ACC112 (cell line): ENCODE results near the gene EIPR1.
"Not testable (repeated sequence)": the region's sequence is repeated elsewhere in the genome, so short reads cannot be mapped to it uniquely, and the experiment has no call there.

ENCODE experiments used
- H2AFZ ChIP-seq: fragments of 200-600 bp; sonication (generic); one replicate; pipeline ENCODE4 v1.6.0; 2017; ENCODE audit warnings: antibody characterized with exemption, low read length; ENCODE audit not compliant: unreplicated experiment
- H3K27ac ChIP-seq: fragments of 200-600 bp; sonication (generic); 2 replicates; pipeline ENCODE4 v1.5.1; 2014; ENCODE audit warnings: low read depth, mild to moderate bottlenecking, antibody characterized with exemption, low read length, moderate library complexity
- H3K27me3 ChIP-seq: fragments of 200-600 bp; sonication (generic); 2 replicates; pipeline ENCODE4 v1.6.1; 2014; ENCODE audit warnings: mild to moderate bottlenecking, antibody characterized with exemption, low read length, moderate library complexity, mixed read lengths; ENCODE audit not compliant: insufficient read depth
- H3K36me3 ChIP-seq: fragments of 200-600 bp; sonication (generic); 2 replicates; pipeline ENCODE4 v1.6.1; 2016; ENCODE audit warnings: mild to moderate bottlenecking, antibody characterized with exemption, low read length, moderate library complexity, mixed read lengths; ENCODE audit not compliant: insufficient read depth
- H3K4me1 ChIP-seq: fragments of 200-600 bp; sonication (generic); one replicate; pipeline ENCODE4 v1.6.1; 2016; ENCODE audit warnings: low read length, mixed read lengths; ENCODE audit not compliant: insufficient read depth, unreplicated experiment, control insufficient read depth
- H3K4me3 ChIP-seq: fragments of 200-600 bp; sonication (generic); 2 replicates; pipeline ENCODE4 v1.5.1; 2014; ENCODE audit warnings: mild to moderate bottlenecking, low read depth, low read length
- H3K79me2 ChIP-seq: fragments of 200-600 bp; sonication (generic); one replicate; pipeline ENCODE4 v1.6.0; 2016; ENCODE audit warnings: low read length; ENCODE audit not compliant: control insufficient read depth, unreplicated experiment, insufficient read depth

Gene EIPR1

GRCh38 chr2:3180909-3181221 lies 196.8 kb downstream of the EIPR1 start:
- H3K27ac ChIP-seq, H3K27me3 ChIP-seq, H3K79me2 ChIP-seq, H2AFZ ChIP-seq, H3K4me3 ChIP-seq, H3K36me3 ChIP-seq, H3K4me1 ChIP-seq: not testable (repeated sequence)

- no peaks in the 10 kb centered on the region for H3K79me2 ChIP-seq
- no peak overlapping the region for H3K4me3 ChIP-seq
- H3K27me3 ChIP-seq, result no peaks in the 10 kb centered on the region
- 0 out of 2 replicates have a peak, but pooled peaks cover 4% of the 10 kb centered on the region for H3K36me3 ChIP-seq
- H3K4me1 ChIP-seq, result no peaks in the 10 kb centered on the region
- H2AFZ ChIP-seq, result no peak overlapping the region
- H3K27ac ChIP-seq, result no peak overlapping the region
Measured at GRCh38 chr2:3180082-3180908, 197.3 kb downstream of the EIPR1 start.

DNA sequence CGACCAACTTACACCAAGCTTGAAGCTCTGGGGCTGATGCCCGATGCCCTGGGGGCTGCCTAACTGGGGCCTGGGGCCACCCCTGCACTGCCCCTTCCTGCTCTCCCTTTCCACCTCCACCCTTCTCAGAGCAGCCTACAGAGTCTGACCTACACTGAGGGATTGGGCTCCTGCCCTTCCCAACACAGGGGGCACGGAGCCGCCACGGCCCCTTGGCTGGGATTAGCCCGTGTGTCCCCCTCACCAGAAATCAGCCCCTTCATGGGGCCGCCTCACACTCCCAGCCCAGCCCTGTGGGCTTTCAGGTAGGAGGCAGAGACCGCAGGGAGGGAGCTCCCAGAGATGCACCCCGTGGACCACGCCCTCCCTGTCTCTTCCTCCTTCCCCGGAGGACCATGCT lies 198.0 kb downstream of the EIPR1 start:
- Histone ChIP-seq H3K27me3 (no peaks in the 10 kb centered on the region), H3K4me3 (no peak overlapping the region), H3K79me2 (no peaks in the 10 kb centered on the region), H3K36me3 (0 out of 2 replicates have a peak, but pooled peaks cover 4% of the 10 kb centered on the region), H2AFZ (no peak overlapping the region), H3K27ac (no peak overlapping the region), H3K4me1 (no peaks in the 10 kb centered on the region)

- no peaks in the 10 kb centered on the region for H3K4me1 ChIP-seq
- H2AFZ ChIP-seq, result no peak overlapping the region
- H3K27me3 ChIP-seq, result no peaks in the 10 kb centered on the region
- H3K4me3 ChIP-seq, result no peak overlapping the region
- H3K36me3 ChIP-seq, result 0 out of 2 replicates have a peak, but pooled peaks cover 4% of the 10 kb centered on the region
- no peak overlapping the region for H3K27ac ChIP-seq
- no peaks in the 10 kb centered on the region for H3K79me2 ChIP-seq
Measured at GRCh38 chr2:3179208-3179607, 198.4 kb downstream of the EIPR1 start.

GRCh38 chr2:3178578-3179031 lies 199.0 kb downstream of the EIPR1 start:
- Histone ChIP-seq H3K27ac (no peak overlapping the region), H3K4me1 (no peaks in the 10 kb centered on the region), H3K4me3 (no peak overlapping the region), H3K79me2 (no peaks in the 10 kb centered on the region), H3K36me3 (0 out of 2 replicates have a peak, but pooled peaks cover 4% of the 10 kb centered on the region), H2AFZ (no peak overlapping the region), H3K27me3 (no peaks in the 10 kb centered on the region)

DNA sequence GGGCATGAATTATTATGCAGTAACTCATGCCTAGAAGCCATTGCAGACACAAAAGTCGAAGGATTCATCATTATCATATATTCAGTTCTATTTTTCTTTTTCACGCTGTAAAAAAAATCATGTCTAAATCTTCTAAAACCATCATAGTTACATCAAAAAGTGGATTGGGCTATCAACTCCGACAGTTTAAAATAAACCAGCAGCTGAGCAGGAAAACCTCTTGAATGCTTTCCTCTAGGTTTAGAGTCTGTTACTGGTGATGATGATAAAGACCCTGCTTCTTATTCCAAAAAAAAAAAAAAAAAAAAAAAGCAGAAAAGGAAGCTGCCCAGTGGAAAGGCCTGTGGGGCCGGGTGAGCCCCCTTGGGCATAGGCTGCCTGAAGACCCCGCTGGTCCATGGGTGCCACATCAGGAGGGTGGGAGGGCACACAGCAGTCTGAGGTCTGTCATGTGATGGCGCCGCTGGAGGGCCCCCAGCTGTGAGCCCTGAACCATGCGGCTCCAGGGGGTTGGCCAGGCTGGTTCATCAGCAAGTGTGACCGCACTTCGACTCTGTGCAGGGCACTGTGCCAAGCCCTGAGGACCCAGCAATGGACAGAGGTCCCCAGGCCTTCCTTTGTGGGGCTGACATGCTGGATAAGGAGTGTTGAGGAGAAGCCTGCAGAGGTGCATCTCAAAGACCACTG lies 199.6 kb downstream of the EIPR1 start:
- no peaks in the 10 kb centered on the region for H3K27me3 ChIP-seq
- H3K4me1 ChIP-seq, result no peaks in the 10 kb centered on the region

GRCh38 chr2:3176869-3177255 lies 200.8 kb downstream of the EIPR1 start:
- Histone ChIP-seq H3K79me2 (no peaks in the 10 kb centered on the region), H3K4me1 (no peaks in the 10 kb centered on the region), H2AFZ (no peak overlapping the region), H3K36me3 (0 out of 2 replicates have a peak, but pooled peaks cover under 1% of the 10 kb centered on the region), H3K27me3 (no peaks in the 10 kb centered on the region), H3K4me3 (no peak overlapping the region), H3K27ac (no peak overlapping the region)

More for the DNA sequence above, 199.6 kb downstream of the EIPR1 start:
- 0 out of 2 replicates have a peak, but pooled peaks cover 4% of the 10 kb centered on the region for H3K36me3 ChIP-seq
- no peaks in the 10 kb centered on the region for H3K79me2 ChIP-seq
- H3K27ac ChIP-seq, result no peak overlapping the region
- H3K4me3 ChIP-seq, result no peak overlapping the region
- H2AFZ ChIP-seq, result no peak overlapping the region

DNA sequence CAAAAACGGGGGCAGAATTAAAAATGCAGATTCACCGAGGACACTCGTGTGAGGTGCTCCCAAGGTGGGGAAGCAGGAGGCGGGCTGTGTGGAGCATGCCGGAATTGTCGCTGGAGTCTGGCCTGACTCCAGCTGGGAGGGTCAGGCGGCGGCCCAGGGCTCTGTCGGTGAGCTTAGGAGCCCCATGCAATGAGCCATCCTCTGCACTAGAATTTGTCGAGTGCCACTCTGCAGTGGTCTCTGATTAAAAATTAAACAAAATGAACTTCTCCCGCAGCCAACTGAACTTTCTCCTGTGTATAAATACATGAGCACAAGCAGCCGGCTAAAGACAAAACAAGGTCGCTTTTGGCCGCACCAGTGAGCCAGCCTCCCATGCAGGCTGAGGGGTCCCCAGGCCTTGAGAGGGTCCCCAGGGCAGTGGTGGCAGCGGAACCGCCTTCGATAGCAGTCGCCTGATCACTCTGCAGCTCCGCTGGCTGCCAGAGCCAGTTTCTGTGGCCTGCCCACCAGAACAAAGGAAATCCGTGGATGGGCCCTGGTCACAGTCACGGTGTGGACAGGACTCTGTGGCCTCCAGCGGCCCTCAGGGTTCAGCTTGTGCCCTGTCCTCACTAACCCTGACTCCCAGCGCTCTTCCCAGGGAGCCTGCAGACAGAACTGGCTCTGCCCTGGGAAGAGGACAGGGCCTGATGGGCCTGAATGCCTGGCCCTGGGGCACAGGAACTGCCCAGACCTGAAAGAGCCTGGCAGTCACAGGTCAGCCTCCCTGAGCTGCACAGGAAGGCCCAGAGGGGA lies 201.3 kb downstream of the EIPR1 start:
- Histone ChIP-seq H3K79me2 (no peaks in the 10 kb centered on the region), H3K27ac (no peak overlapping the region), H3K4me3 (no peak overlapping the region), H3K4me1 (no peaks in the 10 kb centered on the region), H2AFZ (no peak overlapping the region), H3K27me3 (no peaks in the 10 kb centered on the region), H3K36me3 (no peaks in the 10 kb centered on the region)

- no peak overlapping the region for H2AFZ ChIP-seq
- no peaks in the 10 kb centered on the region for H3K36me3 ChIP-seq
- H3K79me2 ChIP-seq, result no peaks in the 10 kb centered on the region
- H3K27ac ChIP-seq, result no peak overlapping the region
- H3K27me3 ChIP-seq, result no peaks in the 10 kb centered on the region
- H3K4me1 ChIP-seq, result no peaks in the 10 kb centered on the region
- H3K4me3 ChIP-seq, result no peak overlapping the region
Measured at GRCh38 chr2:3175568-3175955, 202.1 kb downstream of the EIPR1 start.

- no peak overlapping the region for H3K27ac ChIP-seq
- H3K27me3 ChIP-seq, result no peaks in the 10 kb centered on the region
- no peaks in the 10 kb centered on the region for H3K4me1 ChIP-seq
- H3K4me3 ChIP-seq, result no peak overlapping the region
- H3K79me2 ChIP-seq, result no peaks in the 10 kb centered on the region
- no peaks in the 10 kb centered on the region for H3K36me3 ChIP-seq
- H2AFZ ChIP-seq, result no peak overlapping the region
Measured at GRCh38 chr2:3174626-3175567, 202.7 kb downstream of the EIPR1 start.
